Stimulated activated CD8-positive, alpha-beta memory T cell treated with anti-CD3 and anti-CD28 coated beads, Interleukin-7, amount 100 ng/mL, for 4 hours (primary cell): ENCODE results near the gene ADAMTS13.

Experiments used
- DNase-seq, 2 donors: peaks; one replicate each; pipeline ENCODE4 v3.0.0-alpha.2; 2020; ENCODE audit warnings: low read depth in 2 of 2

ADAMTS13 gene

DNA sequence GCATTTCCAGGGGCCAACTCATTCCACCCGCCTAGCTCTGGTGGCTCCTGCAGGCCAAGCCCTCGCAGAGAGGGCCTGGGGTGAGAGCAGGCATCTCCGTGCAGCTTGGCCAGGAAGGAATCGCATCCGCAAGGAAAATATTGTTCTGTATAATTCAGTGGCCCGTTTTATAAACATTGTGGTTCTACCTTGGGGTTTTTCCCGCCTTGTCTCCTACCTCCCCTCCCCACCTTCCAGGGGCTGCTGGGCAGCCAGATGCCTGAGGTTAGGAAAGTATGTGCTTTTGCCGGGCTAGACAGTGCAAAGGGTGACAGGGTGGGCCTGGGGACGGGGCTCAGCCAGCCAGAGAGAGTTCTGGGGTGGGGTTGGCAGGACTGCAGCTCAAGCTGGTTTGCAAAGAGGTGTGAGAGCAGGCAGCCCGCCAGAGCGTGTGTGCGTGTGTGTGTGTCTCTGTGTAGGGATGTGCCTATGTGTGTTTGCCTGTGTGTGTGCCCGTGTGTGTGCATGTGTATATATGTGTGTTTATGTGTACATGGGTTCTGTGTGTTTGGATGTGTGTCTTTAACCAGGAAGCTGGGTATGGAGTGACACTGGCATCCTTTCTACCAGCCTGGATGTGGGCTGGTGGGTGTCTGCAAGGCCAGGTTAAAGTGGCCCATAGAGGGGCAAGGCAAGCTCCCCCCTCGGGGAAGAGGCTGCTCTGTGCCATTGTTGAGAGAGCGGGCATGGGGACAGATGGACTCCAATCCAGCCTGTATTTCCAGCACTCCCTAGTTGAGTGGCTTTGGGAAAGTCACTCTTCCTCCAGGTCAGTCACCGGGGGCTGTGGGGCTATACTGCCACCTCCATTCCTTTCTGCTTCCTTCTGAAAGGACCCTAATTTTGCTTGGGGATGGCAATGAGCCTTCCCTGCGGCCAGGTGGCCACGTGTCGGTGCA lies 67.4 kb downstream of the ADAMTS13 start:
- no peak for DNase-seq

DNA sequence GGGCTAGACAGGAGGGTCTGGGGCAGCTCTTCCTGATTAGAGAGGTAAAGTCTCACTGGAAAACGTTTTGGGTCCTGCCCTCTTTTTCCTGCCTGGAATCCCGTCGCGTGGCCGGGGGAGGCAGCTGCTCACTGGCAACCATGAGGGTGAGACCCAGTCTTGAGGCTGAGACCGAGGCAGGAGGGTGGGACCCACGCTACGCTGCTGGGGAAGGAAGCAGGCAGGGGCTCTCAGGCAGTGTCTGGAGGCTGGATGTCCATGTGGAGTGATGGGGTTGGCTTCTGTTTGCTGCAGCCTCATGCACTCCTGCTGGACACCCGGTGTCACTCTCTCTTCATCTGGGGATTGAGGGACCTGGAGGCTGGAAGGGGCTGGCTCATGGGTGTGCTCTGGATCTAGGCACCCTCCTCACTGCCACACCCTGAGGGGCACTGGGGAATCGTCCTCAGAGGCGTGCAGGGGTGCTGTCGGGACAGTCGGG lies 68.1 kb downstream of the ADAMTS13 start:
- DNase-seq, result no peak

DNA sequence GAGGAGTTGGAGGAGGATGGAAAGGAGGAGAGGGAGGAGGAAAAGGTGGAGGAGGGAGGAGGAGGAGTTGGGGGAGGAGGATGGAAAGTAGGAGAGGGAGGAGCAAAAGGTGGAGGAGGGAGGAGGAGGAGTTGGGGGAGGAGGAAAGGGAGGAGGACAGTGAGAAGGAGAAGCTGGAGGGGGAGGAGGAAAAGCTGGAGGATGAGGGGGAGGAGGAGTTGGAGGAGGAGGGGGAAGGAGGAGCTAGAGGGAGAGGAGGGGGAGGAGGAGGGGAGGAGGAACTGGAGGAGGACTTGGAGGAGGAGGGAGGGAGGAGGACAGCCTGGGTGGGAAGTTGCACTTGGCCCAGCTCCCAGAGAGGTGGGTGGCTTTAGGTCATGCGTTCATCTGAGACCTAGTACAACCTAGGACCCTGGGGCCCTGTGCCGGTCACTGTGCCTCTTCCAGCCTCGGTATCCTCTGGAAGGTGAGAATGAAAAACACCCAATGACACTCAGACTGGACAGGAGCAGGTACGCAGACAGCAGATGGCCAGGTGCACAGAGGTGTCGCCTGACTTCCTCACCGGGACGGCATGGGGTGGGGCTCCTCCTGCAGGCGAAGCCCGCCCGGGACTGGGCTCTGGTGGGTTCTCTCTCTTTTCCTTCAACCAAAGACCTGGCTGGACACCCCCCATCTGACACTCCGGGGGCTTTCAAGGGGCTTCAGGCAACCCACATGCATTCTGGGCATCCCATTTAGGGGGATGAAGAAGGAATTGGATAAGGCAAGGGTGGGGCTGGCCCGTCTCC lies 68.9 kb downstream of the ADAMTS13 start:
- no peak for DNase-seq

DNA sequence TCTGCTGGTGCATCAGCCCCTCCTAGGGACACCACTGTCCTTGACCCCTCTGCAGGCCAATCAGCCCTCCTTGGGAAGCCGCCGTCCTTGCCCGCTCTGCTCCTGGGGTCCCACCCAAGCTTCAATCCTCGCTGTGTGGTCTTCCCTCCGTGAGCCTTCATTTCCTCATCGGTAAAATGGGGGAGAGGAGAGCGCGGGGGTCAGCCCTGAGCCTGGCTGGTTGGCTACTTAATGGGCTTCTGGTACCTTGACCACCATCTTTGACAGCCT lies 69.4 kb downstream of the ADAMTS13 start:
- no peak for DNase-seq

DNA sequence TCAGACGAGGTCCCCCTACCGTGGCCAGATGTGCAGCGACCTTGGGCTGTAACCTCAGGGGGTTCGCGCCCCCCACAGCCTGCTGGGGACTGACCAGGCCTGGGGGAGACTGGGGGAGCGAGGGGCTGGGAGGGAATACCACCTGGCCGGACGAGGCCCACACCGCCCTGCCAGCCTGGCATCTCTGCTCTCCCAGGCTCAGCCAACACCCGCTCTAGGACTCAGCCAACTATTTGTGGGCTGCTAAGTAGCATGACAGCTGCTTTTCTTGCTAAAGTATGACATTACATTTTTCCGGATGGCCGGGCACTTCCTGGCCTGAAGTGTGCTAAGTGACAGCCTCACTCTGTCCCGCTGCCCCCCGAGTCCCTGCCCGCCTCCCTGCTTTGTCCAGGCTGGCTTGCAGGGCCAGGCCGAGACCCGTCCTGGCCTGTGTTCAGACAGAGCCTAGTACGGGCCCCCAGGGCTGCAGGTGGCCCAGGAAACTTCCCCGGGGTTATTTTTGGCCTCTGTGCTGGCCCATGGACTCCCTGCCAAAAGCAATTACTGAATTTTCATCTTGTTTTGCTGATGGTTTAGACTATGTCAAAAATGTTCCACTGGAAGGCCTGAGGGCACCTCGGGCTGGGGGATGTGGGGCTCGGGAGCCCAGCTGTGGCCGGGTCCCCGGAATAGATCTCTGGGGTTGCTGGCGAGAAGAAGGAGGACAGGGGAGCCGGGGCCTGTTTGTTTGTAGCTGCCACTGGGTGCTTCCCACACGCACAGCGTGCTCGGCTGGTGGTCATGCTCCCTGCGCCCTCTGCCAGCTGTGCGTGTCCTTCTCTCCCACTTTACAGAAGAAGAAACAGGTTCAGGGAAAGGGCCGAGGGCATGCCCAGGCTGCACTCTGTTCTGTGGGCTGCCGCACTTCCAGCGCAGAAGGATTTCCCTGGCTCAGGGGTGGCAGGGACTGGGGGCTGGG lies 70.2 kb downstream of the ADAMTS13 start:
- no peak for DNase-seq

DNA sequence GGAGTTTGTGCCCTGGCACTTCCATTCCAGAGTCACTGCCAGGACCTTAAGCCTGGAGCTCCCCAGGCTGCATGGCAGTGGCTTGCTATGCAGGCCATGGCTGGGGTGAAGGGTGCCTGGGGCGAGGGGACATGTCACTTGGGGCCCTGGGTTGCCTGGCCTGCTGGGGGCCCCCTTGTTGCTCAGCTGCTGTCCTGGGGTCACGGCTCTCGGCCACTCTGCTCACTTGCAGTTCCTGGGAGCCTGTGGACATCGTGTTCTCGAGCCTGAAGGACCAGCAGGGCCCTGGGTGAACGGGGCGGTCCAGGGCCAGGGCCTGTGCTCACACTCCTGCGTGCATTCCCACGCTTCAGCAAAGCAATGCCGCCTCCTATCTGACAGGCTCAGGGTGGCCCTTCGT lies 71.3 kb downstream of the ADAMTS13 start:
- no peak for DNase-seq

- DNase-seq, result no peak
Measured at GRCh38 chr9:133493845-133494540, 71.8 kb downstream of the ADAMTS13 start.

- DNase-seq, result no peak
Measured at GRCh38 chr9:133494636-133495326, 72.6 kb downstream of the ADAMTS13 start.

DNA sequence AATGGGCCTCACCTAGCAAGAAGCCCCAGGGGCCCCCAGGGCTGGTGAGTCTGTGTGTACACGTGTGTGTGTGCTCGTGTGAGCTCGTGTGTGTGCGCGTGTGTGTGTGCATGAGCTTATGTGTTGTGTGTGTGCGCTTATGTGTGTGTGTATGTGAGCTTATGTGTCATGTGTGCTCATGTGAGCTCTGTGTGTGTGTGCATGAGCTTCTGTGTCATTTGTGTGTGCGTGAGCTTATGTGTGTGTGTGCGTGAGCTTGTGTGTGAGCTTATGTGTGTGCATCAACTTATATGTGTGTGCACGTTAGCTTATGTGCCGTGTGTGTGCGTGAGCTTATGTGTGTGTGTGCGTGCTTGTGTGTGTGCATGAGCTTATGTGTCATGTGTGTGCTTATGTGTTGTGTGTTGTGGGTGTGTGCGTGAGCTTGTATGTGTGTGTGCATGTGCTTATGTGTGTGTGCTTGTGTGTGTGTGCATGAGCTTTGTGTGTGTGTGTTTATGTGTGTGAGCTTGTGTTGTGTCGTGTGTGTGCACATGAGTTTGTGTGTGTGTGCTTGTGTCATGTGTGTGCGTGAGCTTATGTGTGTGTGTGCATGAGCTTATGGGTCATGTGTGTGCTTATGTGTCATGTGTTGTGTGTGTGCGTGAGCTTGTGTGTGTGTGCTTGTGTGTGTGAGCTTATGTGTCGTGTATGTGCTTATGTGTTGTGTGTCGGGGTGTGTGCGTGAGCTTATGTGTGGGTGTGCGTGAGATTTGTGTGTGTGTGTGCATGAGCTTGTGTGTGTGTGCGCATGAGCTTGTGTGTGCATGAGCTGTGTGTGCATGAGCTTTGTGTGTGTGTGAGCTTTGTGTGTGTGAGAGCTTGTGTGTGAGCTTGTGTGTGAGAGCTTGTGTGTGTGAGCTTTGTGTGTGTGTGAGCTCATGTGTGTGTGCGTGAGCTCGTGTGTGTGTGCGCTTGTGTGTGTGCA lies 73.4 kb downstream of the ADAMTS13 start:
- no peak for DNase-seq

DNA sequence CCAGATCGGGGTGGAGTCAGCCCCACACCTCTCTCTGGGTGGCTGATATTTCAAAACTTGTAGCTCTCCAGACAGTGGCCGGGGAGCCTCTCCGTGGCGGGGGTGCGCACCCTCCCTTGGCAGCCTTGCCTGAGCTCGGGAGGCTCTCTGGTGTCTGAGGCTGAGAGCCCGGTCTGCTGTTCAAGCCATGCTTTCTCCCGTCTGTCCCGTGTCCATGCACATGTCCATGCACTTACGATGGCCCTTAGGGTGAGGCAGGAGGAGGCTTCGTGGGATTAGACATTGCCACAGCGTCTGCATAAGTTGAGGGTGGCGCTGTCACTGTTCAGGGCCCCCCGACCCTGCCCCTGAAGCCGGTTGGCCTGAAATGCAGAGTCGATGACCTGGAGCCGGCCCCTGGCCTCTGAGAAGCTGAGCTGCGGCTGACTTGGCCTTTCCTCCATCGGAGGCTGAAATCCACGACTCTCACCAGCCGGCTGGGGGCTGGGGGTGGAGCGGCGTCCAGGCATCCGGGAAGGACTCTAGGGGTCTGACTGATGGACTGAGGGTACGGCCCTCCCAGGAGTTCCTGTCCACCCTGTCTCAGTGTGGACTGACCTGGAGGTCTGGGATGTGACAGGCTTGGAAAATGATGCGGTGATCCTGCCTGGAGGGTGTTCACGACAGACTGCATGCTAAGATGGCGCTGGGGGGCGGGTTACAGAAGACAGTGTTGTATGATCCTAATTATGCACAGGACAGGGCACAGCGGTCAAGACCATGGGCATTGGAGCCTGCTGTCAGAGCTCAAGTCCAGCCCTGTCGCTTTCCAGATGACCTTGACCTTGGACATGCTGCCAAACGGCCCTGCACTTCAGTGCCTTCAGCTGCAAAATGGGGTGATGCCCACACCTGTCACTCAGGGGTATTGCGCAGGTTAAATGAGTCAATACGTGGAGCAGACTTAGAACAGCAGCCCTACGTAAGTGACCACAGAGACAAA lies 75.0 kb downstream of the ADAMTS13 start:
- no peak for DNase-seq

GRCh38 chr9:133499132-133499891 lies 77.1 kb downstream of the ADAMTS13 start:
- no peak for DNase-seq

DNA sequence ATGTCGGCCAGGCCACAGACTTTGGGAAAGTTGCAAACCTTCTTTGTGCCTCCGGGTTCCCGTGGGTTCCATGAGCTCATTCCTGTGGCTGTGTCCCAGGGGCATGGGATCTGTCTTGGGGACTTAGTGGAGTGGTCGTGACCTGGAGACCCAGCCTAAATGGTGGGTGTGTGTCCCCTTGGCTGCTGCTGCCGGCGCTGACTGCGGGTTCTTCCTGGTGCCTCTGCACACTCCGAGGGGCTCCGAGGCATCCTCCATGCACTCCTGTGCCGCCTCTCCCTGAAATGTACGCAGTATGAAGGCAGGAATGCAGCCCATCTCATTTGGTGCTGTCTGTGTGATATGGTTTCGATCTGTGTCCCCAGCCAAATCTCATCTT lies 77.7 kb downstream of the ADAMTS13 start:
- no peak for DNase-seq

DNA sequence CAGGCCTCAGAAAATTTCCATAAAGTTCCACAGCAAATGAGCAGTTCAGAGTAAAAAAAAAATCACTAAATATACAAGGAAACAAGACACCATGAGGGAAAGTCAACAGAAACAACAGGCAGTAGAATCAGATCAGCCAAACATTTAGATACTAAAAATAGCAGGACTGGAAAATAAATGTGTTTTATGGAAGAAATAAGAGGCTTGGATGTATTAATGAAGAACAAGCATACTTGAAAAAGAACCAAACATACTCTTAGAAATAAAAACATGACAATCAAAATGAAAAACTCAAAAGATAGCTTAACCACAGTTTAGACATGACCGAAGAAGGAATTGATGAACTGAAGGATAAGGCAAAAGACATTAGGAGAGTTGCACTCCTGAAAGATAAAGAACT lies 79.9 kb downstream of the ADAMTS13 start:
- DNase-seq, result no peak

DNA sequence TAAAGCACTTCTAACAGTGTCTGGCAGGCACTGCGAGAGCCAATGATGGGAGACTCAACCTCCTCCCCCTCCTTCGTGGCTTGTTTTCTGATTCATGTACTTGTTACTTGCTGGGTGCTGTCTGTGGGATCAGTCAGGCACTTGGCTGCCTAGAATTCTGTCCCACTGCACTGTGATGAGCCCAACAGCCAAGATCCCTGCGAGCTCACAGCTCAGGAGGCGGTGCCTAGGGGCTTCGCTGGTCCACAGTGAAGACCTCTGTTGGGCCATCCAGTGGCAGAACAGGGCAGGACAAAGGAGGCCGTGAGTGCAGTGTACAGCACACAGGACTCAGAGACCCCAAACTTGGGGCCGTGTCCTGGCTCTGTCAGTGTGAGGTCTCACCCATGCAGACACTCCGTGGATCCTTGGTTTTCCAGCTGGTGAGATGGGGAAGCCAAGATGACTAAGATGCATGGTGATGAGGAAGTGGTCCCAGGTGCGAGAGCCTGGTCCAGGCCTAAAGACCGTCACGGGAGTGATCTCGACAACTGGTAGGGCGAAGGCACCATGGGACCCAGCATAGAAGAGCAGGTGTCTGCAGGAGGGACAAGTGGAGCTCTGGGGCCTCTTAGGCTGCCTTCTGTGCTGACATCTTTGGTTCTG lies 83.1 kb downstream of the ADAMTS13 start:
- no peak for DNase-seq

DNA sequence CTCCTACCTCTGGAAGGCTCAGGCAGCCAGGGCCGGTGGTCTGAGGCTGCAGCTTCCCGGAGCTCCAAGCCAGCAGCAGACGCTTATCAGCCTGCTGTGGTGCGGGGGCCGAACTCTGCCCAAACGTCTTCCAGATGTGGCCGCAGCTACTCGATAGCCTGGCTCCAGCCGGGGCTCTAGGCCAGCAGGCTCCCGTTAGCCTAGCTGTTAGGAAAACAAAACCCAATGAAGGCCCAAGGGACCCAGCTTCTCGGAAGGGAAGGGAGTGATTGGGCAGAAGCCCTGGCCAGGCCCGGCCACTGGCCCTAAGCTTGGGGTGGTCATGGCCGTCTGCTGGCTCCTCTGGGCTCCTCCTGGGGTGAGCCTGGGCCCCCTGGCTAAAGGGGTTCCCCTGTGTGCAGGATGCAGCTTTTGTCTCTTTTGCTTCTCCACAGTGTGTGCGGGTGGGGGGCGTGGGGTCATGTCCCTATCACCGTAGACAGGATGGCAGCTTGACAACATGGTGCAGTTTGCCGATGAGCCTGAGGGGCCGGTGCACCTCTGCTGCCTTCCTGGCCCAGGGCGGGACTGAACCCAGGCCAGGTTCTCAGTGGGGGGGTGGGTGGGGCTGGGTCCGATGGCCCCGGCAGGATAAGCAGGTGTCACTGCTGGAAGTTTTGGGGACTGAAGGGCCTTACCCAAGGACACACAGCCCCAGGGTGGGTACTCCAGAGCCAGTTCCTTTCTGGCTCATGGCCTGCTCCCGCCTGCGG lies 83.9 kb downstream of the ADAMTS13 start:
- DNase-seq, result no peak

DNA sequence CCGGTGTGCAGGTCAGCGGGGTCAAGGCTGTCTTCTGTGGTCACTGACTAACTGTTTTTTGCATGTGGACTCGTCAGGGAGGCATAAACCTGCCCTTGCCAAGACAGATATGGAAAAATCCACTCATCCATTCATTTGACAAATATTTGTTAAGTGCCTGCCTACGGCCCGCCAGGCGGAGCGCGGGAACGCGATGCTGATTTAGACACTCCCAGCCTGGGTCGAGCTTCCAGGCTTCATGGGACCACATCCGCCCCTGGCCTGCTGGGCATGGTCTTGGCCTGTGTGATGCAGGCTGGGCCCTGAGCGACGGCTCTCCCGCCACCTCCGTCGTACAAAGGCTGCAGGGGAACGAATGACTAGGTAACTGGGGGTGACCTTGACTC lies 84.5 kb downstream of the ADAMTS13 start:
- DNase-seq, result no peak
